ENCODE data around the gene RPS26.

DNA sequence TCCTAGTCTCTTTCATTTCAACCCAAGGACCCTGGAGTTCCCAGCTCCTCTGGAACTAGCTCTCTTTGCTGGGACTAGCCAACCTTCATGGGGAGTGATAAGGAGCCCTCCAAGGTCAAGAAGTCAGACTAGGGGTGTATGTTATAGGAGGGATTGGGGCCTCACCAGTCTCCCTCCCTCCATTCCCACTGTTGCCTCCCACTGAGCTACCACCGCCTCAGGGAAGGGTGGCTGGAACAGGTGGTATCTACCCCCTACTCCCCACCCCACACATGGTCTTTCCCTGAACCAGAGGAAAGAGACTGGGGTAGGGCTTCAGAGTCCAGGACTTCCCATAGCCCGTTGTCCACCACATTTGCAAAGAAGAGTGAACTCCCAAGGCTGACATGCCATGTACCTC lies 40.7 kb downstream of the RPS26 start:
- TF ChIP-seq CTCF (IDR thresholded peaks at IDR 0.05; ENCODE audit: low read depth, low read length, poor library complexity, severe bottlenecking), result no peak
- TF ChIP-seq EZH2phosphoT487 (IDR thresholded peaks at IDR 0.05; ENCODE audit: borderline replicate concordance, low read length), result no peak

All from DOHH2 (cell line).